ENCODE measurements around the gene OTOP1.
"Not testable (repeated sequence)": the region's sequence is repeated elsewhere in the genome, so short reads cannot be mapped to it uniquely, and the experiment has no call there.

The OTOP1 gene

GRCh38 chr4:4228356-4228668 lies 1.6 kb upstream of the OTOP1 start:
- Histone ChIP-seq H3K4me1 (ENCODE audit: insufficient read depth, insufficient read length) (peaks cover 4% of the 10 kb centered on the region), H3K27me3 (ENCODE audit: insufficient read depth, insufficient read length) (peaks cover 61% of the 10 kb centered on the region), H3K36me3 (ENCODE audit: insufficient read depth, insufficient read length, low read length) (no peaks in the 10 kb centered on the region), H3K9me3 (ENCODE audit: insufficient read depth, low read length) (no peaks in the 10 kb centered on the region), H3K4me3 (ENCODE audit: insufficient read length, low read depth) (no peak overlapping the region), H3K9ac (ENCODE audit: insufficient read length, low read depth) (no peak overlapping the region)
- no peak for TF ChIP-seq SUZ12 (IDR thresholded peaks at IDR 0.05; ENCODE audit: extremely low read depth, insufficient read depth, insufficient read length)
- no peak for TF ChIP-seq YY1 (IDR thresholded peaks at IDR 0.05; ENCODE audit: insufficient read depth, insufficient read length)
- TF ChIP-seq ZNF274 (IDR thresholded peaks at IDR 0.05; ENCODE audit: low read depth, low read length): no peak
- DNase-seq (ENCODE audit: low read depth, low spot score): no peak

DNA sequence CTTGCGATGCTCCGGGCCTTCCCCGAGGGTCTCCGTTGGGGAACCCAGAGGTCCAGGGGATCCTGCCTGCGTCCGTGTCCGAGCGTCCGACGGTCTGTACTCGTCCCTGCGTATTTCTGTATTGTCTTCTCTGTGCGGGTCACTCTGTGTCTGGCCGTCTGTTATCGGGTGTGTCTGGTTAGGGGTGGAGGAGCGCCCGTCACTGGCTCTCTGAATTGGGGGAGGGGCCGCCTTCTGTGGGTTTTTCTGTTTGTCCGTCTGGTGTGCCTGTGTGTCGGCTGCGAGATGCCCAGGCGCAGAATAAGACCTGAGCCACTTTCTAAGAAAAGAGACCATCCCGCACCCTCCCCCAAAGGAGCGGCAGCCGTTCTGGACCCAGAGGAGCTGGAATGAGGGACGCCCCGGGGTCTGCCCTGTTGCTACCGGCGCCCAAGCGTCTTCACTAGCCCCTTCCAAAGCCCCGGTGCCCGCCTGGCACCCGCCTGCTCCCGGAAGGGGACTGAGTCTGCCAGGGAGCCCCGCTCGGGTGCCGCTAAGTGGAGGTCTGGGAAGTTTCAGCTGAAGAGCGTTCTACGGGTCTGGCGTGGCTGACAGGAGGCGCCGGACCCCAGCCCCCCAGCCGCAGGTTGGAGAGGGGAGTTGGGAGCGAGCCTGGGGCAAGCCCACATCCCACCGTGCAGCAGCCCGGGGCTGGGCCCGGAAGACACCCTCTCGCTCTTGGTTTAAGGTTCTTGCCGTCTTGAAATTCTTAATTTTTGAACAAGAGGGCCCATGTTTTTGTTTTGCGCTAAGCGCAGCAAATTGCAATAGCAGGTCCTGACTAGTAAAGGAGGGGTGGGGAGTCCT lies 1.0 kb upstream of the OTOP1 start:
- H3K4me3 ChIP-seq (ENCODE audit: insufficient read length, low read depth): no peak overlapping the region
- no peaks in the 10 kb centered on the region for H3K36me3 ChIP-seq (ENCODE audit: insufficient read depth, insufficient read length, low read length)
- no peak for TF ChIP-seq ZNF274 (IDR thresholded peaks at IDR 0.05; ENCODE audit: low read depth, low read length)
- no peak for TF ChIP-seq YY1 (IDR thresholded peaks at IDR 0.05; ENCODE audit: insufficient read depth, insufficient read length)
- no peak for TF ChIP-seq SUZ12 (IDR thresholded peaks at IDR 0.05; ENCODE audit: extremely low read depth, insufficient read depth, insufficient read length)
- H3K9ac ChIP-seq (ENCODE audit: insufficient read length, low read depth): no peak overlapping the region
- peaks cover 4% of the 10 kb centered on the region for H3K4me1 ChIP-seq (ENCODE audit: insufficient read depth, insufficient read length)
- no peaks in the 10 kb centered on the region for H3K9me3 ChIP-seq (ENCODE audit: insufficient read depth, low read length)
- H3K27me3 ChIP-seq (ENCODE audit: insufficient read depth, insufficient read length): peaks cover 67% of the 10 kb centered on the region
- DNase-seq (ENCODE audit: low read depth, low spot score): no peak

DNA sequence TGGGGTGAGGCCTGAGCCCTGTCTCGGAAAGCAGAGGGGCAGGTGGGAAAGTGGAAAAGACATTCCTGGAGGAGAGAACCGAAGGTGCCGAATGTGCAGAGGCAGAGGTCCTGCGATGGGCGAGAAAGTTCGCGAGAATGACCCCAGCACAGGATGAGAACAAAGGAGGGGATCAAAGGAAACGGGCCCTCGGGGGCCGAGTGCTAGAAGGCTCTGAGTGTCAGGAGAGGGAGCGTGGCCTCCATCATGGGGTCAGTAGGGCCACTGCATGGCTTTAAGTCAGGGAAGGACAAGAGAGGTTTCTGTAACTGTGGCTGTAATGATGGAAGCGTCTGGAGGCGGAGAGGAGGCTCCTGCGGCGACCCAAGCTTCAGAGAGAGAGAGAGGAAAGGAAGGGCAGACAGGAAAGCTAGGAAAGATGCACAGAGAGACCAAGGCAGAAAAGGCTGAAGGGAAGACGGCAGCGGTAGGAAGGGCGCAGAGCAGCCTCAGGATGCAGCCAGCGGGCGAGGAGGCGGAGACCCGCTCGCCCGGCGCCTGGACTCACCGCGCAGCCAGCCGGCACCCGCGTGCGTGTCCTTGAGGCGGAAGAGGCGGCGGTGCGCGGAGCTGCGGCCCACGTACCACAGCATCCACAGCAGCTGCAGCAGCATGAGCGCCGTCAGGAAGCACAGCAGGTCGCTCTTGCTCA lies 669 bp downstream of the OTOP1 start:
- H3K4me1 ChIP-seq (ENCODE audit: insufficient read depth, insufficient read length): peaks cover 4% of the 10 kb centered on the region
- peak overlapping the region; percentile 61 for H3K9ac ChIP-seq (ENCODE audit: insufficient read length, low read depth)
- H3K27me3 ChIP-seq (ENCODE audit: insufficient read depth, insufficient read length): peaks cover 76% of the 10 kb centered on the region
- TF ChIP-seq ZNF274 (IDR thresholded peaks at IDR 0.05; ENCODE audit: low read depth, low read length) (no peak), SUZ12 (IDR thresholded peaks at IDR 0.05; ENCODE audit: extremely low read depth, insufficient read depth, insufficient read length) (peak; percentile 93), YY1 (IDR thresholded peaks at IDR 0.05; ENCODE audit: insufficient read depth, insufficient read length) (no peak)
- no peaks in the 10 kb centered on the region for H3K36me3 ChIP-seq (ENCODE audit: insufficient read depth, insufficient read length, low read length)
- H3K4me3 ChIP-seq (ENCODE audit: insufficient read length, low read depth): peak overlapping the region; percentile 36
- no peaks in the 10 kb centered on the region for H3K9me3 ChIP-seq (ENCODE audit: insufficient read depth, low read length)
- no peak for DNase-seq (ENCODE audit: low read depth, low spot score)

- H3K36me3 ChIP-seq (ENCODE audit: insufficient read depth, insufficient read length, low read length): no peaks in the 10 kb centered on the region
- peaks cover 4% of the 10 kb centered on the region for H3K27me3 ChIP-seq (ENCODE audit: insufficient read depth, insufficient read length)
- H3K4me3 ChIP-seq (ENCODE audit: insufficient read length, low read depth): no peak overlapping the region
- no peaks in the 10 kb centered on the region for H3K4me1 ChIP-seq (ENCODE audit: insufficient read depth, insufficient read length)
- H3K9ac ChIP-seq (ENCODE audit: insufficient read length, low read depth): no peak overlapping the region
- no peak for DNase-seq (ENCODE audit: low read depth, low spot score)
- no peaks in the 10 kb centered on the region for H3K9me3 ChIP-seq (ENCODE audit: insufficient read depth, low read length)
- TF ChIP-seq ZNF274 (IDR thresholded peaks at IDR 0.05; ENCODE audit: low read depth, low read length) (no peak), SUZ12 (IDR thresholded peaks at IDR 0.05; ENCODE audit: extremely low read depth, insufficient read depth, insufficient read length) (no peak), YY1 (IDR thresholded peaks at IDR 0.05; ENCODE audit: insufficient read depth, insufficient read length) (no peak)
Observed at GRCh38 chr4:4217113-4217512, 9.6 kb downstream of the OTOP1 start.

GRCh38 chr4:4216648-4217047 lies 10.1 kb downstream of the OTOP1 start:
- H3K4me1 ChIP-seq (ENCODE audit: insufficient read depth, insufficient read length): no peaks in the 10 kb centered on the region
- DNase-seq (ENCODE audit: low read depth, low spot score): no peak
- no peak overlapping the region for H3K4me3 ChIP-seq (ENCODE audit: insufficient read length, low read depth)
- H3K9me3 ChIP-seq (ENCODE audit: insufficient read depth, low read length): no peaks in the 10 kb centered on the region
- no peaks in the 10 kb centered on the region for H3K36me3 ChIP-seq (ENCODE audit: insufficient read depth, insufficient read length, low read length)
- H3K9ac ChIP-seq (ENCODE audit: insufficient read length, low read depth): no peak overlapping the region
- TF ChIP-seq SUZ12 (IDR thresholded peaks at IDR 0.05; ENCODE audit: extremely low read depth, insufficient read depth, insufficient read length) (no peak), YY1 (IDR thresholded peaks at IDR 0.05; ENCODE audit: insufficient read depth, insufficient read length) (no peak), ZNF274 (IDR thresholded peaks at IDR 0.05; ENCODE audit: low read depth, low read length) (no peak)
- no peaks in the 10 kb centered on the region for H3K27me3 ChIP-seq (ENCODE audit: insufficient read depth, insufficient read length)

DNA sequence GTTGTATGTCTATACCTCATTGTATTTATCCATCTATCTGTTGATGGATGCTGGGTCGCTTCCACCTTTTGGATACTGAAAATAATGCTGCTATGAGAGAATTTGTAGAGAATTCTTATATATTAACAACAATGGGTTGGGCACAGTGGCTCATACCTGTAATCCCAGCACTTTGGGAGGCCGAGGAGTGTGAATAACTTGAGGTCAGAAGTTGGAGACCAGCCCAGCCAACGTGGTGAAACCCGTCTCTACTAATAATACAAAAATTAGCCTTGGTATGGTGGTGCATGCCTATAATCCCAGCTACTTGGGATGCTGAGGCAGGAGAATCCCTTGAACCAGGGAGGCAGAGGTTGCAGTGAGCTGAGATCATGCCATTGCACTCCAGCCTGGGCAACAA lies 13.1 kb downstream of the OTOP1 start:
- H3K36me3 ChIP-seq (ENCODE audit: insufficient read depth, insufficient read length, low read length); H3K4me1 ChIP-seq (ENCODE audit: insufficient read depth, insufficient read length); H3K9ac ChIP-seq (ENCODE audit: insufficient read length, low read depth); H3K27me3 ChIP-seq (ENCODE audit: insufficient read depth, insufficient read length); H3K4me3 ChIP-seq (ENCODE audit: insufficient read length, low read depth); DNase-seq (ENCODE audit: low read depth, low spot score); H3K9me3 ChIP-seq (ENCODE audit: insufficient read depth, low read length): not testable (repeated sequence)

DNA sequence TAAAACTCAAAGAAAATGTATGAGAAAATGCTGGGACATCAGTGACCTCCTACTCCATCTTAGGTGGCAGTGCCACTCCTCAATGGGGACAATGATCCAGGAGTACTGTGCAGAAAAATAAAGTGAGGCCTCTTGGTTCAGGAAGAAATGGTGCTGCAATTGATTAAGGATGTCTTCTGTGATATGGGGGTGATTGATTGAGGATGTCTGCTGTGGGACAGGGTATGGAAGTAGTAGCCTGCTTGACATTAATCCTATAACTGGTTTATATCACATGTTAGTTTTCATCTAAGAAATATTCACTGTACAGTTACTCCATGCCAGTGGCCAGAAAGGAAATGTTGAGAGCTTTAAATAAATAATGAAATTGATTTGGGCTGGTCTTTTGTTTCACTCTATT lies 20.5 kb downstream of the OTOP1 start:
- Histone ChIP-seq H3K27me3 (ENCODE audit: insufficient read depth, insufficient read length) (no peaks in the 10 kb centered on the region), H3K9ac (ENCODE audit: insufficient read length, low read depth) (no peak overlapping the region), H3K9me3 (ENCODE audit: insufficient read depth, low read length) (no peaks in the 10 kb centered on the region), H3K36me3 (ENCODE audit: insufficient read depth, insufficient read length, low read length) (no peaks in the 10 kb centered on the region), H3K4me3 (ENCODE audit: insufficient read length, low read depth) (no peak overlapping the region), H3K4me1 (ENCODE audit: insufficient read depth, insufficient read length) (no peaks in the 10 kb centered on the region)
- no peak for DNase-seq (ENCODE audit: low read depth, low spot score)
- TF ChIP-seq YY1 (IDR thresholded peaks at IDR 0.05; ENCODE audit: insufficient read depth, insufficient read length): no peak
- no peak for TF ChIP-seq SUZ12 (IDR thresholded peaks at IDR 0.05; ENCODE audit: extremely low read depth, insufficient read depth, insufficient read length)
- no peak for TF ChIP-seq ZNF274 (IDR thresholded peaks at IDR 0.05; ENCODE audit: low read depth, low read length)
